IPS-11a (cell line): ENCODE measurements around the gene FKBP1B.
"Not testable (repeated sequence)": the region's sequence is repeated elsewhere in the genome, so short reads cannot be mapped to it uniquely, and the experiment has no call there.

ENCODE experiments used
- H3K4me3 ChIP-seq: one replicate; pipeline ENCODE4 v1.5.1; 2013; ENCODE audit warnings: low read depth, low read length, control low read depth

Gene FKBP1B

DNA sequence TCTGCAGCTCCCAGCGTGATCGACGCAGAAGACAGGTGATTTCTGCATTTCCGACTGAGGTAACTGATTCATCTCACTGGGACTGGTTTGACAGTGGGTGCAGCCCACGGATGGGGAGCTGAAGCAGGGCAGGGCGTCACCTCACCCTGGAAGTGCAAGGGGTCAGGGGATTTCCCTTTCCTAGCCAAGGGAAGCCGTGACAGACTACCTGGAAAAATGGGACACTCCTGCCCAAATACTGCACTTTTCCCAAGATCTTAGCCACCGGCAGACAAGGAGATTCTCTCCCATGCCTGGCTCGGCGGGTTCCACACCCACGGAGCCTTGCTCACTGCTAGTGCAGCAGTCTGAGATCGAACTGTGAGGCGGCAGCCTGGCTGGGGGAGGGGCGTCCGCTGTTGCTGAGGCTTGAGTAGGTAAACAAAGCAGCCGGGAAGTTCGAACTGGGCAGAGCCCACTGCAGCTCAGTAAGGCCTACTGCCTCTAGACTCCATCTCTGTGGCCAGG is 45.7 kb downstream of the FKBP1B start:
- H3K4me3 ChIP-seq = not testable (repeated sequence)

DNA sequence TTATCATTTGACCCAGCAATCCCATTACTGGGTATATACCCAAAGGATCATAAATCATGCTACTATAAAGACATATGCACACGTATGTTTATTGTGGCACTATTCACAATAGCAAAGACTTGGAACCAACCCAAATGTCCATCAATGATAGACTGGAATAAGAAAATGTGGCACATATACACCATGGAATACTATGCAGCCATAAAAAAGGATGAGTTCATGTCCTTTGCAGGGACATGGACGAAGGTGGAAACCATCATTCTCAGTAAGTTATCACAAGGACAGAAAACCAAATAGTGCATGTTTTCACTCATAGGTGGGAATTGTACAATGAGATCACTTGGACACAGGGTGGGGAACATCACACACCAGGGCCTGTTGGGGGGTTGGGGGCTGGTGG is 51.2 kb downstream of the FKBP1B start:
- H3K4me3 ChIP-seq = not testable (repeated sequence)

DNA sequence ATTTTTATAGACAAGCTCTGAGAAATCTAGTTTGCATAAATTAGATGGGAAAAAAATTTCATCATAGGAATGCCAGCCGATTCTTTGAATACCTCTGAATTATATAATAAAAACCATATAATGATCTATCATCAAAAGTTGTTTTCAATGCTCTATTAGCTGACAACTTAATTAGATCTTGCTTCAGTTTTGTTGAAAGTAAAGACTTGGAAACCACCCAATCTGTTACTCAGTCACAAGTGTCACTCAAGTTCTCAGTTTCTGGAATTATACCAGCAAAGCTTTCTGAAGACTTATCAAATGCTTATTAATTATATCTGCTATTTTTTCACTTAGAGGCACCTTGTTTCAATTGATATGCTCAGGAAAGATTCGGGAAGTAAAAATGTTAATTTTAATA is 52.5 kb downstream of the FKBP1B start:
- no peak overlapping the region for H3K4me3 ChIP-seq

DNA sequence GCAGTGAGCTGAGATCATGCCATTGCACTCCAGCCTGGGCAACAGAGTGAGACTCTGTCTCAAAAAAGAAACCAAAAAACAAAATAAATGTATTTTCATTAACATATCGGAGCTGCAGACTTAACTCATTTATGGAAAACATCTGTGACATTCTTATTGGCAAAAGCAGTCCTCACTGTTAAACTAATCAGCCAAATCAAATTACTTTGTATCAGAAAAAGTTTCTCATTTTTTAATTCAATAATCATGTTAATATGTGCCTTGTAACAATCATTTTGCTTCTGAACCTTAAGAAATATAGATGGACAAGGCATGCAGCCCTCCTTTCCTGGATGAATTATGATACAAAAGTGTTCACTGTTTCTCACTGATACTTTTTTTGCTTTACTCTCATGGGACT is 53.1 kb downstream of the FKBP1B start:
- no peak overlapping the region for H3K4me3 ChIP-seq

DNA sequence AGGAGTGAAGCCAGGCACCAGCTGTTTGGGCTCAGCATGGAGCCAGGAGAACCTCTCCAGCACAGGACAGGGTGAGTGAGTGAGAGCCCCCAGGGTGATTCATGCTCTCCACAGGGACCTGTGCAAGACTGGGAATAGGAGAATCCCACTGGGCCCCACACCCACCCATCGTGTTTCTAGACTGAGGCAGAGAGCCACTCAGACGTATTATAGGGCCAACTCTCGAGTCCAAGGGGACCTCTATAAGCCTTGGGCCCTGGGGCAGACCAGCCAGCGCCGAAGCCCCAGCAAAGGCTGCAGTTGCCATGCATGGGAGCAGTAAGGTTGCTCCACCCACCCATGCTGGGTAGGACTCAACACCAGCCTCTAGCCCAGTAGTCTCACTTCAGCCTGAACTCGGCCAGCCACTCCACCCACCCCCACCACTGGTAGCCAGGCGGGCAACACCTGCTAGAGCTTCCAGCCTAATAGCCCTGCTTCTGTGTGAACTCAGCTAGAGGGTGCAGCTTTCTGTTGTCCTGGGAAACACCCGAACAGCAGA is 54.6 kb downstream of the FKBP1B start:
- H3K4me3 ChIP-seq = no peak overlapping the region

DNA sequence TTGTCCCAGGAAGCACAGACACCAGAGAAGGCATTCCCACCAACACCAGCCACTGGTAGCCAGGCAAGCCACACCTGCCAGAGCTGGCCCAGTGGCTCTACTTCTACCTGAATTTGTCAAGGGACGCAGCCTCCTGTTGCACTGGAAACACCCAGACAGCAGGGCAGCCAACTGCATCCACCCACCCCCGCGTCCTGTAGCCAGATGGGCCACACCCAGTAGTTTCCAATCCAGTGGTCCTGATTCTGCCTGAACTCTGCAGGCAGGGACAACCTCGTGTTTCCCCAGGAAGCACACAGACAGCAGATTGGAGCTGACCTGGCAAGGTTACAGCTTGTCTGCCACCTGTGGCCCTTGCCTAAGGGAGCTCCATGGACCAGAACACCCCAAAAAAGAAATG is 55.4 kb downstream of the FKBP1B start:
- H3K4me3 ChIP-seq = no peak overlapping the region

DNA sequence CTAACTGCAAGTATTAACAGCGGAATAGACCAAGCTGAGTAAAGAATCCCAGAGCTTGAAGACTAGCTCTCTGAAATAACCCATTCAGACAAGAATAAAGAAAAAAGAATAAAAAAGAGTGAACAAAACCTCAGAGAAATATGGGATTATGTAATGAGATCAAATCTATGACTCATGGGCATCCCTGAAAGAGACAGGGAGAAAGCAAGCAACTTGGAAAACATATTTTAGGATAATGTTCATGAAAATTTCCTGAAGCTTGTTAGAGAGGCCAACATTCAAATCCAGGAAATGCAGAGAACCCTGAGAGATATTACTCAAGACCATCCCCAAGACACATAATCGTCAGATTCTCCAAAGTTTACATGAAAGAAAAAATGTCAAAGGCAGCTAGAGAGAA is 56.3 kb downstream of the FKBP1B start:
- H3K4me3 ChIP-seq = no peak overlapping the region

DNA sequence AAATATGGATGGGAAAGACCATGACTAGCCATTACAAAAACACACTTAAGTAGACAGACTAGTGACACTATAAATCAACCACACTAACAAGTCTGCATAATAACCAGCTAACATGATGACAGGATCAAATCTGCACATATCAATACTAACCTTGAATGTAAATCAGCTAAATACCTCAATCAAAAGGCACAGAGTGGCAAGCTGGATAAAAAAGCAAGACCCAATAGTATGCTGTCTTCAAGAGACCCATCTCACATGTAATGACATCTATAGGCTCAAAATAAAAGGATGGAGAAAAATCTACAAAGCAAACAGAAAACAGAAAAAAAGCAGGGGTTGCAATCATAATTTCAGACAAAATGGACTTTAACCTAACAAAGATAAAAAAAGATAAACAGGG is 57.2 kb downstream of the FKBP1B start:
- H3K4me3 ChIP-seq = no peak overlapping the region

DNA sequence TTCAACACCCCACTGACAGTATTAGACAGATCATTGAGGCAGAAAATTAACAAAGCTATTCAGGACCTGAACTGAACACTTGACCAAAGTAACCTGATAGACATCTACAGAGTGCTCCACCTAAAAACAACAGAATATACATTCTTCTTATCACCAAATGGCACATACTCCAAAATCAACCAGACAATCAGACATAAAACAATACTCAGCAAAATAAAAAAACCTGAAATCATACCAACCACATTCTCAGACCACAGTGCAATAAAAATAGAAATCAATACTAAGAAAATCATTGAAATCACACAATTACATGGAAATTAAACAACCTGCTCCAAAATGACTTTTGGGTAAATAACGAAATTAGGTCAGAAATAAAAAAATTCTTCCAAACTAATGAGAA is 57.8 kb downstream of the FKBP1B start:
- H3K4me3 ChIP-seq = no peak overlapping the region

DNA sequence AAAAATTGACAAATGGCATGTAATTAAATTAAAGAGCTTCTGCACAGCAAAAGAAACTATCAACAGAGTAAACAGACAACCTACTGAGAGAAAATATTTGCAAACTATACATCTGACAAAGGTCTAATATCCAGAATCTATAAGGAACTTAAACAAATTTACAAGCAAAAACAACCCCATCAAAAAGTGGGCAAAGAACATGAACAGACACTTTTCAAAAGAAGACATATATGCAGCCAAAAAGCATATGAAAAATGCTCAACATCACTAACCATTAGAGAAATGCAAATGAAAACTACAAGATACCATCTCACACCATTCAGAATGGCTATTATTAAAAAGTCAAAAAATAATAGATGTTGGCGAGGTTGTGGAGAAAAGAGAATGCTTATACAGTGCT is 59.9 kb downstream of the FKBP1B start:
- not testable (repeated sequence) for H3K4me3 ChIP-seq

DNA sequence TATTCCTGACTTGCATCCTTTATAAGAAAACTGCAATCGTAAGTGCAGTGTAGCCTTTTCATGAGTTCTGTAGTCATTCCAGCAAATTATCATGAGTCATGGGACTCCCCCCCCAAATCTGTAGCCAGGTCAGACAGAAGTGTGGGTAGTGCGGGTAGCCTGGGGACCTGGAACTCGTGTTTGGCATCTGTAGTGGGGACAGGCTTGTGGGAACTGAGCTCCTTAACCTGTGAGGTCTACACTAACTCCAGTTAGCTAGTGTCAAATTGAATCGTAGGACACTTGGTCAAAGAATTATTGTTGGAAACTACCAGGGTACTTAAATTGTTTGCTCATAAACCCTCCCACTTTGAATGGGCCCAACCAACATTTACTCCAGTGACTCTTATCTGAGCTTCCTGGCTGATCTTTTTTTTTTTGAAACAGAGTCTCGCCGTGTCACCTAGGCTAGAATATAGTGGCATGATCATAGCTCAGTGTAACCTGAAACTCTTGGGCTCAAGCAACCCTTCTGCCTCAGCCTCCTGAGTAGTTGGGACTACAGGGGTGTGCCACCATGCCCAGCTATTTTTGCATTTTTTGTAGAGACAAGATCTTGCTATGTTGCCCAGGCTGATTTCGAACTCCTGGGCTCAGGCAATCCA is 61.2 kb downstream of the FKBP1B start:
- no peak overlapping the region for H3K4me3 ChIP-seq

DNA sequence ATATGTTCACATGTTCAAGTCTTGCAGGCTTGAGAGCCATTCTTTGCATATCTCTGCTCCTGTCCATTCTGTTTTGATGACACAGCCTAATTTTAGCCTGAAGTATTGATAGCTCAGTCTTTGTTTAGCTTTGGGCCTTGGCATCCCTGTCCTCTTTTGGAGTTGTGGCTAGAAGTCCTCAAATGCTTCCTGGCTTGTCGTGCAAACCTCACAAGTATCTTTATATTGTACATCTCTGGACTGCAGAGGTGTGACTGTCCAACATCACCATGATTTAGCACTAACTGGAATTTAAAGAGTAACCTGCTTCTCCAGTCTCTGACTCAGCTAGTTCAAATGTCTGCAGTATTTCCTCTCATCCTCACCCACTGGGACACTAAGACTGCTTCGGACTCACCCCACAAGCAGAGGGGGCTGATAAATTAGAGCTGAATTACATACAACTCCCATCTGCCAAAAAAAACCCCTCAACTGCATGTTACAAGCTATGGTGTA is 61.9 kb downstream of the FKBP1B start:
- no peak overlapping the region for H3K4me3 ChIP-seq
